Measurements from ENCODE around the gene C2orf42.
A peak's percentile ranks its signal among the peaks of the same experiment; 100 is the strongest.
"Not testable (repeated sequence)": the region's sequence is repeated elsewhere in the genome, so short reads cannot be mapped to it uniquely, and the experiment has no call there.

C2orf42 gene

GRCh38 chr2:70104231-70105111 is 86.3 kb downstream of the C2orf42 start:
- peak in 8 of 51 donors; percentile 9 to 40 (median 19) for DNase-seq

GRCh38 chr2:70103531-70104061 is 87.2 kb downstream of the C2orf42 start:
- DNase-seq, result no peak

GRCh38 chr2:70102323-70102905 is 88.4 kb downstream of the C2orf42 start:
- not testable (repeated sequence) for DNase-seq

GRCh38 chr2:70101686-70102085 is 89.1 kb downstream of the C2orf42 start:
- not testable (repeated sequence) for DNase-seq

- no peak for DNase-seq
These were observed 89.6 kb downstream of the C2orf42 start for GRCh38 chr2:70101174-70101573.
